ENCODE data around the gene SERTAD1.
"Not testable (repeated sequence)": the region's sequence is repeated elsewhere in the genome, so short reads cannot be mapped to it uniquely, and the experiment has no call there.

The SERTAD1 gene

DNA sequence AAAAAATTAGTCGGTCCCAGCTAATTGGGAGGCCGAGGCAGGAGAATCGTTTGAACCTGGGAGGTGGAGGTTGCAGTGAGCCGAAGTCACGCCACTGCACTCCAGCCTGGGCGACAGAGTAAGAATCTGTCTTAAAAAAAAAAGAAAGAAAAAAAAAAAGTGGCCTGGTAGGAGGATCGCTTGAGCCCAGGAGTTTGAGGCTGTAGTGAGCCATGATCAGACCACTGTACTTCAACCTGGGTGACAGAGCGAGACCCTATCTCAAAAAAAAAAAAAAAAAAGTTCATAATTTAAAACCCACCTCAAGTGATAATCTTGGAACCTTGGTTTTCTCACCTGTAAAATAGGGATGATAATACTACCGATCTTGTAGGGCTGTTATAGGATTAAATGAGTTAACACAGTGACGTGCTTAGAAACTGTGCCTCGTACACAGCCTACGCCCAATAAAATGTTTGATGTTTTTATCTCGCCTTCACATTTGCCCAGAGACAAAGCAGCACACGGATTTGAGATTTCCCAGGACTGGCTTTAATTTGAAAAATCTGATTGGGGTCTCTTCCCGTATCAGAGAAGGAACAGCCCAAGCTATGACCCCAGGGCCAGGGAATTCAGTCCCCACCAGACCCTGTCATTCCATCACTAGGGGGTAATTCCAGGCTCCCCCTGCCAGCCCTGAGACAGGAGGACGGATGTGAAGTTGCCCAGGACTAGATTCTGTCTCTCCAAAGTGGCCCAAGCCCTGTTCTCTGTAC, 3.6 kb downstream of the SERTAD1 start:
- no peak for DNase-seq (ENCODE audit: low read depth)

DNA sequence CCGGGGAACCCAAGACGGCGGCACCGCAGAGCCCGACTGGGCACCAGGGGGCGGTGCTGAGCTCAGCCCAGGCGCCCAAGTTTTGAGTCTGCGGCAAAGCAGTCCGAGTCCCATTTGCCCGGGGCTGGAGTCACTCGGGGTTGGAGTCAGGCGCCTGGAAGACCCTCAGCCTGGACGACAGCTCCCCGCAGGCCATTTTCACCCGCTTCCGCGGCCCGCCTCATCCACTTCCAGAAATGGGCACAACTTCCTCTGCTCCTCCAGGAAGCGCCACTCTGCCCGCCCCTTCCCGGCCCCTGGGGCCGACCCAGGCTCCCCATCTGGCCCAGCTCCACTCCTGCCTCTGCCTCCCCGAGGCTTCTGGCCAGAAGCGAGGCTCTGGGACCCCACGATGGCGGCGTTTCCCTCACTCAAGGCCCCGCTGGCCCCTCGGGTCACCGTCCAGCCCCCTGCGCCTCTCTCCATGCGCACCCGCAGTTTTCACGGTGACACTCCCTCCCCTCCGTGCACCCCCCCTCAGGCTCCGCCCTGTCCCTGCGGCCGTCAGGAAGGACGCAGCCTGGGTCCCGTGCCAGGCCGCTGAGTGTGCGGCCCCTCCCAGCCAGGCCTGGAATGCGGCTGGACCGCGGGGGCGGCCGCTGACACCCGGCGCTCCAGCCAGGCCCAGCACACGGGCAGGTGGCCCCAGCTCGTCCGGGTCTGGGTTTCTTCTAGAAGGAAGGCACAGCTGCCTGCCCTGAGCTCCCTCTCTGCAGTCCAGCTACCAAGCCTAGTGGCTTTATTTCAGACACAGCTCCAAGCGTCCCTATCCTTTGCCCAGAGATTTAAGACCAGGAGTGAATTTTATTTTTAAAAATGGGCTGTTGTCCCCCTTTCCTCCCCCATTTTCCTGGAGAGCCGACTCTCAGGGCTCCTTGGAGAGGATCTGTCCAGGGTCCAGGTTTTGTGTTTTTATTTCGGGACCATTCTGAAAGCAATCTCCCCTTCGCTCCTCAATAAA, 4.7 kb downstream of the SERTAD1 start:
- peak; percentile 81 for DNase-seq (ENCODE audit: low read depth)

DNA sequence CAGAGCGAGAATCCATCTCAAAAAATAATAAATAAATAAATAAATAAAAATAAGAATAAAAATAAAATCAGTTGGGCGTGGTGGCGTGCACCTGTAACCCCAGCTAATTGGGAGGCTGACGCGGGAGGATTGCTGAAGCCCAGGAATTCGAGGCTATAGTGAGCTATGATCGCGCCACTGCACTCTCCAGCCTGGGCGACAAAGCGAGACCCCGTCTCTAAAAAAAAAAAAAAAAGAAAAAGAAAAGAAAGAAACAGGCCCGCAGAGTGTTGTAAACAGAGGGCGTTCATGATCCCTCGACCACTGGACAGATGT, 5.4 kb downstream of the SERTAD1 start:
- DNase-seq (ENCODE audit: low read depth) = no peak

DNA sequence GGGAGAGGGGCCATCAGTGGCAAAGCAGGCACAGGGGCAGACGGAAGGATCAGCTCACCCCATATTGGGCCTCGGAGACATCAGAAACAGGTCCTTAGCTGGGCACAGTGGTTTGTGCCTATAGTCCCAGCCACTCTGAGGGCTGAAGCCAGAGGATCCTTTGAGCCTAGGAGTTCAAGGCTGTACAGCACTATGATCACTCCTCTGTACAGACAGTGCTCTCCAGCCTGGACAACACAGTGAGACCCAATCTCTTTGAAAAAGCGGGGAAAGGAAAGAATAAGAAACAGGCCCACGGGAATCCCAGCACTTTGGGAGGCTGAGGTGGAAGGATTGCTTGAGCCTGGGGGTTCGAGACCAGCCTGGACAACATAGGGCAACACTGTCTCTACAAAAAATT, 6.0 kb downstream of the SERTAD1 start:
- no peak for DNase-seq (ENCODE audit: low read depth)

GRCh38 chr19:40419066-40419612, 6.7 kb downstream of the SERTAD1 start:
- no peak for DNase-seq (ENCODE audit: low read depth)

- no peak for DNase-seq (ENCODE audit: low read depth)
Measured at GRCh38 chr19:40418040-40418439, 7.8 kb downstream of the SERTAD1 start.

- DNase-seq (ENCODE audit: low read depth) = no peak
Measured at GRCh38 chr19:40417643-40417981, 8.2 kb downstream of the SERTAD1 start.

DNA sequence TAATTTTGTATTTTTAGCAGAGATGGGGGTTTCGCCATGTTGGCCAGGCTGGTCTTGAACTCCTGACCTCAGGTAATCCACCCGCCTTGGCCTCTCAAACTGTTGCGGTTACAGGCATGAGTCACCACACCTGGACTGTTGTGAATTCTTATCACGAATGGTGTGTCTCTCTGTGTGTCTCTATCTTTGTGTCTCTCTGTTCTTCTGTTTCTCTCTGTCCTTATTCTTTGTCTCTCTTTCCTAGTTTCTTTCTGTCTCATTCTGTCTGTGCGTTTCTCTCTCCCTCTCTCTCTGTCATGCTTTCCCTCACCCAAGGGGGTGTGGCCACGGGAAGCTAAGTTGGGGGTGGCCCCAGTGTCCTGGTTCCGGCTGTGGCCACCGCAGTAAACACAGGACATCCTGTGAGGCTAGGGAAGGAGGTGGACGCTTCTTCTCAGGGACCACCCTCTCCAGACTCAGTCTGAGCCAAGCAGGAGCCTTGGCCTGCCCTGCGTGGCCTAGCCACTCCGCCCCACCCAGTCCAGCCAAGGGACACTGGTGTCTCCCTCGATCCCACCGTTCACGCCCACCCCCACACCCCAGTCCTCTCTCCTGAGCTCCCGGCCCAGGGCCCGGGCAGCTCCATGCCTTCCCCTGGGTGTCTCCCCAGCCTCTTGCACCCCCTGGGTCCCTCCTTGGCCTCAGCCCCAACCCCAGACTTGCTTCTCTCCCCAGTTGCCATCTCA, 8.7 kb downstream of the SERTAD1 start:
- peak; percentile 51 for DNase-seq (ENCODE audit: low read depth)

GRCh38 chr19:40415768-40416167, 10.0 kb downstream of the SERTAD1 start:
- DNase-seq (ENCODE audit: low read depth) = no peak

- no peak for DNase-seq (ENCODE audit: low read depth)
Measured at GRCh38 chr19:40414542-40415535, 11.0 kb downstream of the SERTAD1 start.

- no peak for DNase-seq (ENCODE audit: low read depth)
Measured at GRCh38 chr19:40413291-40413845, 12.4 kb downstream of the SERTAD1 start, which contains the start of gene PRX. PRX (minus strand) TSS chr19:40413378; CDS start chr19:40407932, 5,446 bp downstream.

- DNase-seq (ENCODE audit: low read depth) = no peak
Measured at GRCh38 chr19:40412866-40413265, 12.9 kb downstream of the SERTAD1 start.

- no peak for DNase-seq (ENCODE audit: low read depth)
Measured at GRCh38 chr19:40411958-40412499, 13.8 kb downstream of the SERTAD1 start.

GRCh38 chr19:40411125-40411842, 14.5 kb downstream of the SERTAD1 start:
- DNase-seq (ENCODE audit: low read depth) = no peak

DNA sequence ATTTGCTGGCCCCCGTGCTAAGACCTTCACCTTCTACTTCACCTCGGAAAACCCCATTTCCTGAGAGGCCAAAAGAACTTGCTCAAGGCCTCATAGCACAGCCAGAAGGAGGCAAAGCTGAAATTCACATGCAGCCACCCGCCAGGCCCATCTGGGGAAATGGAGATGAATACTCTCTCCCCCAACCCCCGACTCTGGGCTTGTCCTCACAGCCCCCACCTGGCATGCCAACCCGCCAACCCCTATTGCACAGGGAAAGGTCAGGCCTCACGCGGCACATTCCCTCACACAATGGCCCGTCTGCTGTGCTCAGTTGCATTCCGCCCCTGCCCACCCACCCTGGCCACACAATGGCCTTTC, 15.8 kb downstream of the SERTAD1 start:
- no peak for DNase-seq (ENCODE audit: low read depth)

DNA sequence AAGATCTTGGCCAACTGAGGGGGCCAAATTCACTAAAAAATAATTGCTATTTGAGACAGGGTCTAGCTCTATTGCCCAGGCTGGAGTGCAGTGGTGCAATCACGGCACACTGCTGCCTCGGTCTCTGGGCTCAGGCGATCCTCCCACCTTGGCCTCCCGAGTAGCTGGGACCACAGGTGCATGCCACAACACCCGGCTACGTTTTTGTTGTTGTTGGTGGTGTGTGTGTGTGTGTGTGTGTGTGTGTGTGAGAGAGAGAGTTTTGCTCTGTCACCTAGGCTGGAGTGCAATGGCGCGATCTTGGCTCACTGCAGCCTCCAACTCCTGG, 17.2 kb downstream of the SERTAD1 start:
- DNase-seq (ENCODE audit: low read depth) = not testable (repeated sequence)

- no peak for DNase-seq (ENCODE audit: low read depth)
Measured at GRCh38 chr19:40407714-40408597, 17.8 kb downstream of the SERTAD1 start.

DNA sequence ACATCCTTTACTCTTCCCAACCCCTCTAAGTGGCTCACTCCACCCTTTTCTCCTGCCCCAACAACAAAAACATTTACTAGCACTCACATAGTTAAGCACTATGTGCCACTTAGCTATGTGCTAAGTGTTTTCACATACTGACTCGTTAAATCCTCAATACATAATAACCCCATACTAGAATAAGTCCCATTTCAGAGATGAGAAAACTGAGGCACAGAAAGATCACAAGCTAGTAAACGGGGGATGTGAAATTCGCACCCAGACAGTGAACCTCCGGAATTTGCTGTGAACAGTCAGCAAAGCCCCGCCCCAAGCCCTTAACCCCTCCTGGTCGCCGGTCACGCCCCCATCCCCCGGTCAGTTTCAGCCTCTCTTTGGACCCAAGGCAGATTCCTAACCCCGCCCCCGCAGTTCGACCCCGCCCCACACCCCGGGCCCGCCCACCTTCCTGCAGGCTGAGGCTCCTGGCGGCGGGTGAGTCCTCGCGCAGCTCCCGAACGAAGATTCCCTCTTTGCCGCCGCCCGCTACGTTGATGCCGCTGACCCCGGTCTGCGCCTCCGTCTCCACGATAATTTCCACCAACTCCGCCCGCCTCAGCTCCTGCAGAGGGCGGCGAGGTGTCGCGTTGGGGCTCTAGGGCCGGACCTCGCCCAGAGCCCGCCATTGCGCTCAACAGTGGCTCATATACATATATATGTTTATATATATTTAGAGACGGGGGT, 22.4 kb downstream of the SERTAD1 start:
- DNase-seq (ENCODE audit: low read depth) = peak; percentile 91

Measured in amniotic epithelial cell (primary cell).